H9 (cell line): ENCODE data around the gene PRDM1. TPM values are rescaled to one million over a fixed set of nuclear protein-coding genes. Genes with fewer than 3 reads are reported as not detected.

Experiments
- DNase-seq: peaks from one replicate; pipeline ENCODE4 v3.0.0-alpha.2; 2017
- H2AFZ ChIP-seq: one replicate; pipeline ENCODE4 v1.6.1; 2013; ENCODE audit warnings: mild to moderate bottlenecking, low read length, control low read depth, moderate library complexity
- H2AK5ac ChIP-seq: 2 replicates; pipeline ENCODE4 v1.6.1; 2013; ENCODE audit warnings: low read length, control low read depth, mixed read lengths; ENCODE audit not compliant: insufficient read length
- H2BK120ac ChIP-seq: one replicate; pipeline ENCODE4 v1.6.1; 2013; ENCODE audit warnings: low read depth, mild to moderate bottlenecking, low read length, control low read depth, inconsistent platforms; ENCODE audit not compliant: poor library complexity, severe bottlenecking
- H2BK12ac ChIP-seq: 2 replicates; pipeline ENCODE4 v1.6.1; 2013; ENCODE audit warnings: low read length, control low read depth, mixed read lengths, low read depth; ENCODE audit not compliant: insufficient read length
- H2BK15ac ChIP-seq: 2 replicates; pipeline ENCODE4 v1.6.1; 2013; ENCODE audit warnings: low read depth, low read length, control low read depth
- H2BK20ac ChIP-seq: one replicate; pipeline ENCODE4 v1.6.1; 2013; ENCODE audit warnings: low read depth, mild to moderate bottlenecking, low read length, control low read depth, inconsistent platforms; ENCODE audit not compliant: poor library complexity, severe bottlenecking
- H2BK5ac ChIP-seq: 2 replicates; pipeline ENCODE4 v1.6.1; 2013; ENCODE audit warnings: low read length, control low read depth, mixed read lengths; ENCODE audit not compliant: insufficient read length
- H3K14ac ChIP-seq: 2 replicates; pipeline ENCODE4 v1.6.1; 2013; ENCODE audit warnings: low read length, control low read depth; ENCODE audit not compliant: insufficient read depth
- H3K18ac ChIP-seq: 2 replicates; pipeline ENCODE4 v1.6.1; 2013; ENCODE audit warnings: low read depth, mild to moderate bottlenecking, mixed read lengths, low read length, control low read depth; ENCODE audit not compliant: insufficient read length
- H3K23ac ChIP-seq: 2 replicates; pipeline ENCODE4 v1.6.1; 2013; ENCODE audit warnings: low read length, control low read depth, mixed read lengths, low read depth; ENCODE audit not compliant: insufficient read length
- H3K23me2 ChIP-seq: 2 replicates; pipeline ENCODE4 v1.6.1; 2013; ENCODE audit warnings: low read depth, mild to moderate bottlenecking, mixed read lengths, low read length, control low read depth; ENCODE audit not compliant: insufficient read length, poor library complexity, severe bottlenecking
- H3K27ac ChIP-seq: 2 replicates; pipeline ENCODE4 v1.5.1; 2013; ENCODE audit warnings: low read length, control low read depth, mixed read lengths, low read depth; ENCODE audit not compliant: insufficient read length
- H3K27me3 ChIP-seq: 2 replicates; pipeline ENCODE4 v1.6.1; 2013; ENCODE audit warnings: low read length, control low read depth, inconsistent platforms; ENCODE audit not compliant: insufficient read depth
- H3K4ac ChIP-seq: 2 replicates; pipeline ENCODE4 v1.6.1; 2013; ENCODE audit warnings: low read depth, mild to moderate bottlenecking, control low read depth, inconsistent platforms, low read length, moderate library complexity
- H3K4me1 ChIP-seq: 2 replicates; pipeline ENCODE4 v1.6.1; 2013; ENCODE audit warnings: low read length, control low read depth, inconsistent platforms; ENCODE audit not compliant: insufficient read depth
- H3K4me2 ChIP-seq: 2 replicates; pipeline ENCODE4 v1.6.1; 2013; ENCODE audit warnings: low read length, control low read depth, mixed read lengths; ENCODE audit not compliant: insufficient read length, insufficient read depth
- H3K56ac ChIP-seq: 2 replicates; pipeline ENCODE4 v1.6.1; 2013; ENCODE audit warnings: low read depth, mild to moderate bottlenecking, mixed read lengths, low read length, control low read depth; ENCODE audit not compliant: insufficient read length
- H3K79me1 ChIP-seq: 2 replicates; pipeline ENCODE4 v1.6.1; 2013; ENCODE audit warnings: low read depth, mild to moderate bottlenecking, moderate library complexity, low read length, control low read depth, inconsistent platforms; ENCODE audit not compliant: insufficient read depth, poor library complexity, severe bottlenecking
- H3K79me2 ChIP-seq: 2 replicates; pipeline ENCODE4 v1.6.1; 2013; ENCODE audit warnings: low read length, control low read depth, inconsistent platforms; ENCODE audit not compliant: insufficient read depth
- H3K9ac ChIP-seq: 2 replicates; pipeline ENCODE4 v1.6.1; 2013; ENCODE audit warnings: low read length, control low read depth, mixed read lengths; ENCODE audit not compliant: insufficient read length; ENCODE audit errors: extremely low read depth
- H3K9me3 ChIP-seq: one replicate; pipeline ENCODE4 v1.6.1; 2013; ENCODE audit warnings: low read depth, low read length, inconsistent platforms; ENCODE audit not compliant: control insufficient read depth
- H3T11ph ChIP-seq: one replicate; pipeline ENCODE4 v1.6.1; 2013; ENCODE audit warnings: mild to moderate bottlenecking, low read length, control low read depth, inconsistent platforms
- H4K20me1 ChIP-seq: one replicate; pipeline ENCODE4 v1.6.1; 2013; ENCODE audit not compliant: control insufficient read depth, insufficient read length, insufficient read depth
- H4K5ac ChIP-seq: 2 replicates; pipeline ENCODE4 v1.6.1; 2013; ENCODE audit warnings: low read depth, mild to moderate bottlenecking, mixed read lengths, low read length, control low read depth; ENCODE audit not compliant: insufficient read length
- H4K8ac ChIP-seq: replicated peaks from 2 replicates; pipeline ENCODE4 v1.6.1; 2013; ENCODE audit warnings: low read length, control low read depth, mixed read lengths, low read depth; ENCODE audit not compliant: insufficient read length
- H4K91ac ChIP-seq: 2 replicates; pipeline ENCODE4 v1.6.1; 2013; ENCODE audit warnings: low read depth, mild to moderate bottlenecking, moderate library complexity, mixed read lengths, low read length, control low read depth; ENCODE audit not compliant: insufficient read length
- H3K27ac Mint-ChIP-seq, 3 experiments: 2 replicates in 2 of 3; 3 replicates in 1 of 3; pipeline ENCODE4 v1.8.0; 2020 to 2021; ENCODE audit warnings: mixed read lengths in 3 of 3, mild to moderate bottlenecking in 1 of 3, moderate library complexity in 1 of 3
- H3K27me3 Mint-ChIP-seq: 2 replicates; pipeline ENCODE4 v1.8.0; 2021; ENCODE audit warnings: low read depth, mild to moderate bottlenecking, moderate library complexity, mixed read lengths
- H3K36me3 Mint-ChIP-seq, 3 experiments: 2 replicates in 2 of 3; 3 replicates in 1 of 3; pipeline ENCODE4 v1.8.0; 2020 to 2021; ENCODE audit warnings: low read depth in 3 of 3, mixed read lengths in 3 of 3; ENCODE audit not compliant: insufficient read depth in 1 of 3
- H3K4me1 Mint-ChIP-seq, 2 experiments: 2 replicates each; pipeline ENCODE4 v1.8.0; 2020; ENCODE audit warnings: mixed read lengths in 2 of 2
- H3K4me3 Mint-ChIP-seq, 2 experiments: 2 replicates in 1 of 2; 3 replicates in 1 of 2; pipeline ENCODE4 v1.8.0; 2020 to 2021; ENCODE audit warnings: mild to moderate bottlenecking in 2 of 2, mixed read lengths in 2 of 2, moderate library complexity in 1 of 2
- H3K9me3 Mint-ChIP-seq, 2 experiments: 2 replicates in 1 of 2; 3 replicates in 1 of 2; pipeline ENCODE4 v1.8.0; 2020; ENCODE audit warnings: mild to moderate bottlenecking in 2 of 2, mixed read lengths in 2 of 2, moderate library complexity in 1 of 2
- WGBS: extraction: QIAGEN DNeasy Blood & Tissue Kit; methylation state at CpG from one replicate; pipeline ENCODE4 v1.1.7; 2013; ENCODE audit warnings: missing lambda C conversion rate, low lambda C conversion rate, mixed read lengths; ENCODE audit not compliant: insufficient read length; ENCODE audit errors: extremely low coverage; 5-methylcytosine and 5-hydroxymethylcytosine counted together
- total RNA-seq: library from RNA; stranded (reverse); gene quantifications from 2 replicates; pipeline ENCODE4 v1.2.1, GENCODE V29; 2021
- TF ChIP-seq, protein P1 (sequence below): fragments of 200-600 bp; sonication (generic); conservative IDR thresholded peaks from 3 replicates; pipeline ENCODE4 v1.8.0; 2021; ENCODE audit warnings: antibody characterized with exemption, mild to moderate bottlenecking

Gene PRDM1
- total RNA-seq, 1 experiment from 2014 or later, result 2.9 TPM

DNA sequence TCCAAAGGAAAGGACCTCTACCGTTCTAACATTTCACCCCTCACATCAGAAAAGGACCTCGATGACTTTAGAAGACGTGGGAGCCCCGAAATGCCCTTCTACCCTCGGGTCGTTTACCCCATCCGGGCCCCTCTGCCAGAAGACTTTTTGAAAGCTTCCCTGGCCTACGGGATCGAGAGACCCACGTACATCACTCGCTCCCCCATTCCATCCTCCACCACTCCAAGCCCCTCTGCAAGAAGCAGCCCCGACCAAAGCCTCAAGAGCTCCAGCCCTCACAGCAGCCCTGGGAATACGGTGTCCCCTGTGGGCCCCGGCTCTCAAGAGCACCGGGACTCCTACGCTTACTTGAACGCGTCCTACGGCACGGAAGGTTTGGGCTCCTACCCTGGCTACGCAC lies 18.8 kb downstream of the PRDM1 start:
- no peaks in the 10 kb centered on the region for H3K9me3 ChIP-seq
- no peaks in the 10 kb centered on the region for H3K4me1 ChIP-seq
- H4K8ac ChIP-seq, result no peak overlapping the region
- no peak overlapping the region for H3K4me2 ChIP-seq
- no peak overlapping the region for H4K5ac ChIP-seq
- no peak overlapping the region for H3K4ac ChIP-seq
- no peak overlapping the region for H2BK12ac ChIP-seq
- H3K14ac ChIP-seq, result no peak overlapping the region
- no peak overlapping the region for H3K9ac ChIP-seq
- H4K91ac ChIP-seq, result no peak overlapping the region
- no peak overlapping the region for H2BK5ac ChIP-seq
- no peaks in the 10 kb centered on the region for H3K79me2 ChIP-seq
- H4K20me1 ChIP-seq, result no peaks in the 10 kb centered on the region
- no peaks in the 10 kb centered on the region; the same call in 1 of the 2 replicates for H3K27me3 Mint-ChIP-seq
- H3K36me3 Mint-ChIP-seq, result peaks cover 0 to 12% (median 0%) of the 10 kb centered on the region in 3 experiments; a peak in 2 of 7 replicates
- H3K27ac ChIP-seq, result no peak overlapping the region
- H2BK20ac ChIP-seq, result no peak overlapping the region
- H2AK5ac ChIP-seq, result no peak overlapping the region
- TF ChIP-seq, protein P1, sequence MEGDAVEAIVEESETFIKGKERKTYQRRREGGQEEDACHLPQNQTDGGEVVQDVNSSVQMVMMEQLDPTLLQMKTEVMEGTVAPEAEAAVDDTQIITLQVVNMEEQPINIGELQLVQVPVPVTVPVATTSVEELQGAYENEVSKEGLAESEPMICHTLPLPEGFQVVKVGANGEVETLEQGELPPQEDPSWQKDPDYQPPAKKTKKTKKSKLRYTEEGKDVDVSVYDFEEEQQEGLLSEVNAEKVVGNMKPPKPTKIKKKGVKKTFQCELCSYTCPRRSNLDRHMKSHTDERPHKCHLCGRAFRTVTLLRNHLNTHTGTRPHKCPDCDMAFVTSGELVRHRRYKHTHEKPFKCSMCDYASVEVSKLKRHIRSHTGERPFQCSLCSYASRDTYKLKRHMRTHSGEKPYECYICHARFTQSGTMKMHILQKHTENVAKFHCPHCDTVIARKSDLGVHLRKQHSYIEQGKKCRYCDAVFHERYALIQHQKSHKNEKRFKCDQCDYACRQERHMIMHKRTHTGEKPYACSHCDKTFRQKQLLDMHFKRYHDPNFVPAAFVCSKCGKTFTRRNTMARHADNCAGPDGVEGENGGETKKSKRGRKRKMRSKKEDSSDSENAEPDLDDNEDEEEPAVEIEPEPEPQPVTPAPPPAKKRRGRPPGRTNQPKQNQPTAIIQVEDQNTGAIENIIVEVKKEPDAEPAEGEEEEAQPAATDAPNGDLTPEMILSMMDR, result no peak
- no peaks in the 10 kb centered on the region for H3K79me1 ChIP-seq
- H2BK15ac ChIP-seq, result no peak overlapping the region
- no peak overlapping the region for H3K56ac ChIP-seq
- no peak overlapping the region for H3K18ac ChIP-seq
- no peaks in the 10 kb centered on the region; the same call in 1 of the 2 replicates for H3K27me3 ChIP-seq
- no peaks in the 10 kb centered on the region for H3K9me3 Mint-ChIP-seq
- H2BK120ac ChIP-seq, result no peak overlapping the region
- no peak overlapping the region for H3K4me3 Mint-ChIP-seq
- no peak for DNase-seq
- no peak overlapping the region for H3T11ph ChIP-seq
- peak overlapping the region in 1 of 3 experiments; percentile 28; a peak in 2 of 7 replicates for H3K27ac Mint-ChIP-seq
- WGBS, result no CpG with 5 or more reads among the region's 21 CpGs
- H2AFZ ChIP-seq, result no peak overlapping the region
- H3K4me1 Mint-ChIP-seq, result peaks cover 0 to 15% of the 10 kb centered on the region in 2 experiments; a peak in 2 of 4 replicates
- no peak overlapping the region for H3K23ac ChIP-seq
- H3K23me2 ChIP-seq, result no peaks in the 10 kb centered on the region
